Measurements from ENCODE around the gene YIF1B.

DNA sequence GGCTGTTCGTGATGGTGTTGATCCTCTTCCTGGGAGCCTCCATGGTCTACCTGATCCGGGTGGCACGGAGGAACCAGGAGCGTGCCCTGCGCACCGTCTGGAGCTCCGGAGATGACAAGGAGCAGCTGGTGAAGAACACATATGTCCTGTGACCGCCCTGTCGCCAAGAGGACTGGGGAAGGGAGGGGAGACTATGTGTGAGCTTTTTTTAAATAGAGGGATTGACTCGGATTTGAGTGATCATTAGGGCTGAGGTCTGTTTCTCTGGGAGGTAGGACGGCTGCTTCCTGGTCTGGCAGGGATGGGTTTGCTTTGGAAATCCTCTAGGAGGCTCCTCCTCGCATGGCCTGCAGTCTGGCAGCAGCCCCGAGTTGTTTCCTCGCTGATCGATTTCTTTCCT lies 23.9 kb downstream of the YIF1B start:
- TF ChIP-seq POLR2AphosphoS5 (IDR thresholded peaks at IDR 0.05; ENCODE audit: borderline replicate concordance, low read depth, low read length) = no peak
- TF ChIP-seq EZH2 (IDR thresholded peaks at IDR 0.05) = no peak

Measured in SK-N-MC (cell line).